ENCODE results near the gene NEU1. TPM values are rescaled to one million over a fixed set of nuclear protein-coding genes. Genes with fewer than 3 reads are reported as not detected.

The NEU1 gene
- polyA plus RNA-seq, 1 donor (not counting 4 experiments of a cell fraction or from before 2014, with no cell fraction given): 27.9 TPM

GRCh38 chr6:31892821-31893220 lies 30.2 kb upstream of the NEU1 start:
- H3K79me2 ChIP-seq (ENCODE audit: control insufficient read depth, insufficient read depth, low read length): no peaks in the 10 kb centered on the region
- no peaks in the 10 kb centered on the region for H3K9me1 ChIP-seq (ENCODE audit: control insufficient read depth, extremely low read depth, insufficient read depth, low read length)
- TF ChIP-seq EZH2 (IDR thresholded peaks at IDR 0.05; ENCODE audit: low read length) (no peak), CTCF (optimal IDR thresholded peaks at IDR 0.05 in 1 of 3, IDR thresholded peaks at IDR 0.05 in 1 of 3, conservative IDR thresholded peaks at IDR 0.05 in 1 of 3; ENCODE audit: extremely low read depth in 1 of 3, insufficient read depth in 2 of 3, low read length in 3 of 3) (no peak)
- H3K4me2 ChIP-seq (ENCODE audit: control insufficient read depth, extremely low read depth, insufficient read depth, low read depth, low read length): no peak overlapping the region
- H3K36me3 ChIP-seq (ENCODE audit: control insufficient read depth in 2 of 2, extremely low read depth in 1 of 2, insufficient read depth in 2 of 2, low read length in 2 of 2): peaks cover 14 to 26% of the 10 kb centered on the region in 2 experiments
- H3K9me3 ChIP-seq (ENCODE audit: control insufficient read depth, low read depth, low read length): no peaks in the 10 kb centered on the region
- no peaks in the 10 kb centered on the region for H4K20me1 ChIP-seq (ENCODE audit: control insufficient read depth, extremely low read depth, insufficient read depth, low read length)
- no peak for DNase-seq (ENCODE audit: low read depth, low spot score)
- no peak overlapping the region for H2AFZ ChIP-seq (ENCODE audit: control insufficient read depth, low read length)
- peaks cover 3% of the 10 kb centered on the region for H3K4me1 ChIP-seq (ENCODE audit: control insufficient read depth, extremely low read depth, insufficient read depth, low read length)
- no peak overlapping the region for H3K4me3 ChIP-seq (ENCODE audit: control insufficient read depth in 2 of 3, extremely low read depth in 1 of 3, insufficient read depth in 2 of 3, low read depth in 1 of 3, low read length in 3 of 3)
- no peak overlapping the region for H3K27ac ChIP-seq (ENCODE audit: control insufficient read depth, insufficient read depth, low read length)
- dilution Hi-C loops (cut with MboI; ENCODE audit: extremely low pct_ligation_motif_present, low sequenced_read_pairs): no loop called here
- no peak for FAIRE-seq
- no peak overlapping the region for H3K9ac ChIP-seq (ENCODE audit: control insufficient read depth, extremely low read depth, insufficient read depth, low read length)
- H3K27me3 ChIP-seq (ENCODE audit: control insufficient read depth, extremely low read depth, insufficient read depth, low read length): no peaks in the 10 kb centered on the region

DNA sequence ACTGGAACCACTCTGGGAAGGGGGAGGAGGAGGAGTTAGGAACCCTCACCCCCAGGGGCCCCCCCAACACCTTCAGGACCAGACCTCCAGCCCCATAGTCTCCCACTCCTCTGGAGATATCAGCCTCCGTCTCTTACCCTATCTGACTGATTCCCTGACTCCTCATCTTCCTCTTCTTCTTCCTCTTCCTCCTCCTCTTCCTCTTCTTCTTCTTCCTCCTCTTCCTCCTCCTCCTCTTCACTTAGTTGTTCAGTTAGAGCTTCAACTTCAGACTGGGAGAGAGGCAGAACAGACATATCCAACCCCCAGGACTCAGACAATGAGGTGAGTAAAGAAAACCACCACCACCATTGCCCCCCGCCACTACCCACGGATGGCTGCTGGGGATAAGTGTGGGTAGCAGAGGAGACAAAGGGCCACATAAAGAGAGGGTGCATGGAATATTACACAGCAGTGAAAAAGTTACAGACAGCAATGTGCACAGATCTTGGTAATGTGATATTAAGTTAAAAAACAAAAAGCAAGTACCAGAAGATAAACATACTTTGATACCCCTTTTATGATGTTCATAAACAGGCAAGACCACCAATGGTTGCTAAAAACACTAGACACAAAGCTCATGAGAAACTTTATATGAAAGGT lies 26.8 kb upstream of the NEU1 start:
- H3K9me3 ChIP-seq (ENCODE audit: control insufficient read depth, low read depth, low read length): no peaks in the 10 kb centered on the region
- peaks cover 30 to 33% of the 10 kb centered on the region in 2 experiments for H3K36me3 ChIP-seq (ENCODE audit: control insufficient read depth in 2 of 2, extremely low read depth in 1 of 2, insufficient read depth in 2 of 2, low read length in 2 of 2)
- DNase-seq (ENCODE audit: low read depth, low spot score) (no peak), FAIRE-seq (no peak)
- no peaks in the 10 kb centered on the region for H3K4me1 ChIP-seq (ENCODE audit: control insufficient read depth, extremely low read depth, insufficient read depth, low read length)
- no peak for TF ChIP-seq EZH2 (IDR thresholded peaks at IDR 0.05; ENCODE audit: low read length)
- TF ChIP-seq CTCF (optimal IDR thresholded peaks at IDR 0.05 in 1 of 3, IDR thresholded peaks at IDR 0.05 in 1 of 3, conservative IDR thresholded peaks at IDR 0.05 in 1 of 3; ENCODE audit: extremely low read depth in 1 of 3, insufficient read depth in 2 of 3, low read length in 3 of 3): no peak
- no peaks in the 10 kb centered on the region for H3K27me3 ChIP-seq (ENCODE audit: control insufficient read depth, extremely low read depth, insufficient read depth, low read length)
- no peaks in the 10 kb centered on the region for H3K79me2 ChIP-seq (ENCODE audit: control insufficient read depth, insufficient read depth, low read length)
- H3K4me3 ChIP-seq (ENCODE audit: control insufficient read depth in 2 of 3, extremely low read depth in 1 of 3, insufficient read depth in 2 of 3, low read depth in 1 of 3, low read length in 3 of 3): no peak overlapping the region
- H3K9ac ChIP-seq (ENCODE audit: control insufficient read depth, extremely low read depth, insufficient read depth, low read length): no peak overlapping the region
- H2AFZ ChIP-seq (ENCODE audit: control insufficient read depth, low read length): no peak overlapping the region
- H3K9me1 ChIP-seq (ENCODE audit: control insufficient read depth, extremely low read depth, insufficient read depth, low read length): no peaks in the 10 kb centered on the region
- H4K20me1 ChIP-seq (ENCODE audit: control insufficient read depth, extremely low read depth, insufficient read depth, low read length): no peaks in the 10 kb centered on the region
- no peak overlapping the region for H3K27ac ChIP-seq (ENCODE audit: control insufficient read depth, insufficient read depth, low read length)
- dilution Hi-C loops (cut with MboI; ENCODE audit: extremely low pct_ligation_motif_present, low sequenced_read_pairs): no loop called here
- H3K4me2 ChIP-seq (ENCODE audit: control insufficient read depth, extremely low read depth, insufficient read depth, low read depth, low read length): no peak overlapping the region

Measured in keratinocyte (primary cell).